ENCODE data around the gene FER. TPM values are rescaled to one million over a fixed set of nuclear protein-coding genes. Genes with fewer than 3 reads are reported as not detected.

Gene FER
- total and polyA plus RNA-seq, 7 donors: 1.2 to 36.7 (median 24.2) TPM

DNA sequence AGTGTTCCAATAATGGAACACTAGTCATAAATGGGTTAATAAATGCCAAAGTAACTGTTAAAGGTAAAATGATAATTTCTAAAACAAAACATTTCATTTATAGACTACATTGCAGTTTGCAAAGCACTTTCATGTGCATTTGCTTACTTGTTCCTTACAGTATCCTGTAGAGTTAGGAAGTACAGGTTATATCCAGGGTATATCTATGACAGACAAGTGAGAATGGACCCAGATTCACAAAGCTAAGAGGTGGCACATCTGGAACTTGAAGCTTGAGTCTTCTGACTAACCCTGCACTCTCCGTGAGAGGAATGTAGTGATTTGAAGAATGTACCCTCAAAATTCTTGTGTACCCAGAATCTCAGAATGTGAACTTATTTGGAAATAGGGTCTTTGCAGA, 121.4 kb downstream of the FER start:
- no peak overlapping the region for H3K4me3 ChIP-seq
- no peak for TF ChIP-seq POLR2A (IDR thresholded peaks at IDR 0.05)
- TF ChIP-seq, protein P1, sequence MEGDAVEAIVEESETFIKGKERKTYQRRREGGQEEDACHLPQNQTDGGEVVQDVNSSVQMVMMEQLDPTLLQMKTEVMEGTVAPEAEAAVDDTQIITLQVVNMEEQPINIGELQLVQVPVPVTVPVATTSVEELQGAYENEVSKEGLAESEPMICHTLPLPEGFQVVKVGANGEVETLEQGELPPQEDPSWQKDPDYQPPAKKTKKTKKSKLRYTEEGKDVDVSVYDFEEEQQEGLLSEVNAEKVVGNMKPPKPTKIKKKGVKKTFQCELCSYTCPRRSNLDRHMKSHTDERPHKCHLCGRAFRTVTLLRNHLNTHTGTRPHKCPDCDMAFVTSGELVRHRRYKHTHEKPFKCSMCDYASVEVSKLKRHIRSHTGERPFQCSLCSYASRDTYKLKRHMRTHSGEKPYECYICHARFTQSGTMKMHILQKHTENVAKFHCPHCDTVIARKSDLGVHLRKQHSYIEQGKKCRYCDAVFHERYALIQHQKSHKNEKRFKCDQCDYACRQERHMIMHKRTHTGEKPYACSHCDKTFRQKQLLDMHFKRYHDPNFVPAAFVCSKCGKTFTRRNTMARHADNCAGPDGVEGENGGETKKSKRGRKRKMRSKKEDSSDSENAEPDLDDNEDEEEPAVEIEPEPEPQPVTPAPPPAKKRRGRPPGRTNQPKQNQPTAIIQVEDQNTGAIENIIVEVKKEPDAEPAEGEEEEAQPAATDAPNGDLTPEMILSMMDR (IDR thresholded peaks at IDR 0.05): no peak
- TF ChIP-seq EP300 (IDR thresholded peaks at IDR 0.05): no peak
- no peak for TF ChIP-seq POLR2AphosphoS5 (IDR thresholded peaks at IDR 0.05)
- H3K4me1 ChIP-seq: no peaks in the 10 kb centered on the region
- WGBS, 2 donors: 97 to 99% methylated on average over 1 of the region's 1 CpG
- intact Hi-C loops (cut with DNase I): no loop called here
- DNase-seq: no peak
- no peaks in the 10 kb centered on the region for H3K27me3 ChIP-seq
- H3K27ac ChIP-seq: no peak overlapping the region
- peaks cover 0 to 24% (median 0%) of the 10 kb centered on the region in 4 donors for H3K36me3 ChIP-seq
- no peaks in the 10 kb centered on the region for H3K9me3 ChIP-seq

DNA sequence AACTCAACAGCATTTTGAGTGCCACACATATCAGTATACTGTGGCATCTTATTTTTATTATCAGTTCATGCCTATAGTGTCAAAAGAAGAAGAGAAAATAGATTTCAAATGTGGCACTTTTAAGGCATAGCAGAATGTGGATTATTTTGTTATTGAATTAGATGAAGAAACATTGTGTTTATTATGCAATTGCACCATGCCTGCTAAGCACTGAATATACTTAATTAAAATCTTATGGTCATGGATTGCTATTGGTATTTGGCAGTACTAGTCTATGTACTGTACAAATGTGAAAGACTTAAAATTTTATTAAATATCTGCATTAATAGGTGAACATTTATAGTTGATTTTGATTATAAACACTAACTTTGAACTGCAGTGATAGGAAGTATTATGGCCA, 128.8 kb downstream of the FER start:
- no peaks in the 10 kb centered on the region for H3K9me3 ChIP-seq
- no peaks in the 10 kb centered on the region for H3K27me3 ChIP-seq
- H3K4me3 ChIP-seq: no peak overlapping the region
- no peak for TF ChIP-seq POLR2A (IDR thresholded peaks at IDR 0.05)
- TF ChIP-seq EP300 (IDR thresholded peaks at IDR 0.05): no peak
- no peak for TF ChIP-seq POLR2AphosphoS5 (IDR thresholded peaks at IDR 0.05)
- TF ChIP-seq, protein P1 (IDR thresholded peaks at IDR 0.05): no peak
- DNase-seq: no peak
- no peak overlapping the region for H3K27ac ChIP-seq
- peaks cover 0 to 7% (median 0%) of the 10 kb centered on the region in 4 donors for H3K36me3 ChIP-seq
- no peaks in the 10 kb centered on the region for H3K4me1 ChIP-seq
- intact Hi-C loops (cut with DNase I): no loop called here

DNA sequence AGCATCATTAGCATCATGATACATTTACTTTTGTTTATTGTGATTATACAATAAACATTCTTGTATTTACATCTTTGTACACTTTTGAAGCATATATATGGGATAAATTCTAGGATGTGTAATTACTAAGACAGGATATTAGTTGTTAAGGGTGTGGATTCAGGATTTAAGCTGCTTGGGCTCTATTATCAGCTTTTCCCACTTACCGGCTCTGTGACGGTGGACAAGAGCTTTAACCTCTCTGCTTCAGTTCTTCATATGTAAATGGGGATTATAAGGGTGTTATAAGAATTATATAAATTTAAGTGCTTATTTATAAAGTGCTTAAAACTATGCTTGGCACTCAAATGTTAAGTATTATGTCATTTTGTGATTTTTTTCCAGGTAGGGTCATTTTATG, 131.1 kb downstream of the FER start:
- Histone ChIP-seq H3K4me1 (no peaks in the 10 kb centered on the region), H3K27me3 (no peaks in the 10 kb centered on the region), H3K4me3 (no peak overlapping the region), H3K36me3 (peaks cover 0 to 3% (median 0%) of the 10 kb centered on the region in 4 donors), H3K9me3 (no peaks in the 10 kb centered on the region), H3K27ac (no peak overlapping the region)
- TF ChIP-seq, protein P1 (IDR thresholded peaks at IDR 0.05): no peak
- no peak for TF ChIP-seq EP300 (IDR thresholded peaks at IDR 0.05)
- no peak for TF ChIP-seq POLR2A (IDR thresholded peaks at IDR 0.05)
- 97 to 99% methylated on average over 2 of the region's 2 CpGs for WGBS, 2 donors
- intact Hi-C loops (cut with DNase I): no loop called here
- no peak for DNase-seq

DNA sequence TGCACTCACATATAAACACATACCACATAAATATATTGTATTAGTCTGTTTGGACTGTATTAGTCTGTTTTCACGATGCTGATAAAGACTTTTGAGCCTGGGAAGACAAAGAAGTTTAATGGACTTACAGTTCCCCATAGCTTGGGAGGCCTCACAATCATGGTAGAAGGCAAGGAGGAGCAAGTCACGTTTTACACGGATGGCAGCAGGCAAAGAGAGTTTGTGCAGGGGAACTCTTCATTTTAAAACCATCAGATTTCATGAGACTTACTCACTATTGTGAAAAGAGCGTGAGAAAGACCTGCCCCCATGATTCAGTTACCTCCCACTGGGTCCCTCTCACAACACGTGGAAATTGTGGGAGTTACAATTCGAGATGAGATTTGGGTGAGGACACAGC, 133.4 kb downstream of the FER start:
- WGBS, 2 donors: 93 to 96% methylated on average over 6 of the region's 6 CpGs
- peaks cover 0 to 3% (median 0%) of the 10 kb centered on the region in 4 donors for H3K36me3 ChIP-seq
- TF ChIP-seq POLR2A (IDR thresholded peaks at IDR 0.05): no peak
- no peak for DNase-seq
- H3K27ac ChIP-seq: no peak overlapping the region
- H3K4me1 ChIP-seq: no peaks in the 10 kb centered on the region
- no peaks in the 10 kb centered on the region for H3K9me3 ChIP-seq
- no peaks in the 10 kb centered on the region for H3K27me3 ChIP-seq
- H3K4me3 ChIP-seq: no peak overlapping the region
- intact Hi-C loops (cut with DNase I): no loop called here

DNA sequence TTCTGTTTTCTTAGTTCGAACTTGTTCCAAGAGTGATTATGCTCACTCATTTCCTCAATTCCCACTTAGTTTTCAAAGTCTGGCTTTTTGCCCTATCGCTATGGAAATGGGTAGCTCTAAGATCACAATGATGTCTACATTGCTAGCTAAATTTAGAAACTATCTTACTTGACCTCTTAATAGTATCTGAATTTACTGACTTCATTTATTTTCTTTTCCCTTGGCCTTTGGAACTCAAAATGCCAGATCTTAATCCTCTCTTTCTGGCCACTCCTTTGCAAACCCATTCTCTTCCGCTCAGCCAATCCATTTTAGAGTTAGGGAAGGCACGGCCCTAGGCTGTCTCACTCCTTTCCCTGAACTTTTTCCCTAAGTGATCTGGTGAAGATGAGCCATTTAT, 137.0 kb downstream of the FER start:
- TF ChIP-seq POLR2A (IDR thresholded peaks at IDR 0.05) (no peak), POLR2AphosphoS5 (IDR thresholded peaks at IDR 0.05) (no peak)
- no peaks in the 10 kb centered on the region for H3K27me3 ChIP-seq
- no peaks in the 10 kb centered on the region for H3K4me1 ChIP-seq
- peaks cover 0 to 5% (median 0%) of the 10 kb centered on the region in 4 donors for H3K36me3 ChIP-seq
- WGBS, 2 donors: 72 to 84% methylated on average over 4 of the region's 4 CpGs
- no peaks in the 10 kb centered on the region for H3K9me3 ChIP-seq
- no peak for DNase-seq
- no peak overlapping the region for H3K27ac ChIP-seq
- no peak overlapping the region for H3K4me3 ChIP-seq
- intact Hi-C loops (cut with DNase I): no loop called here

DNA sequence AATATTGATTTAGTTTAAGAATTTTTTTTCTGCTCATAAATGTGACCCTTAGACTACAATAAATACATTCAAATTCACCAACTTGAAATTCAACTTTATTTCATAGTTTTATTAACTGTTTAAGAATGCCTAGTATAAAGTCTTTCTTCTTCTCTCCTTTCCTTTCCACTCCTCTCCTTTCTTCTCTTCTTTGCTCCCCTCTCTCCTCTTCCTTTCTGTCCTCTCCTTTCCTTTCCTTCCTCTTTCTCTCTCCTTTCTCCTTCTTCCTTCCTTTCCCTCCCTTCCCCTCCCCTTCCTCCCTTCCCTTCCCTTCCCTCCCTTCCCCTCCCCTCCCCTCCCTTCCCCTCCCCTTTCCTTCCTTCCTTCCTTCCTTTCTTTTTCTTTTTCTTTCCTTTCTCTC, 150.6 kb downstream of the FER start:
- TF ChIP-seq POLR2AphosphoS5 (IDR thresholded peaks at IDR 0.05) (no peak), EP300 (IDR thresholded peaks at IDR 0.05) (no peak), POLR2A (IDR thresholded peaks at IDR 0.05) (no peak)
- TF ChIP-seq, protein P1 (IDR thresholded peaks at IDR 0.05): no peak
- H3K4me1 ChIP-seq: no peaks in the 10 kb centered on the region
- H3K9me3 ChIP-seq: no peaks in the 10 kb centered on the region
- H3K4me3 ChIP-seq: no peak overlapping the region
- DNase-seq: no peak
- no peaks in the 10 kb centered on the region for H3K36me3 ChIP-seq
- no peaks in the 10 kb centered on the region for H3K27me3 ChIP-seq
- intact Hi-C loops (cut with DNase I): no loop called here
- H3K27ac ChIP-seq: no peak overlapping the region
